IMR-90 (cell line): Measurements from ENCODE around the gene TTLL8. TPM values are rescaled to one million over a fixed set of nuclear protein-coding genes. Genes with fewer than 3 reads are reported as not detected.
A peak's percentile ranks its signal among the peaks of the same experiment; 100 is the strongest.

ENCODE experiments used
- ATAC-seq: fragments of 200-7000 bp; cut with Tn5 transposase; 2 replicates; pipeline ENCODE4 v1.9.1; 2020; ENCODE audit warnings: low read depth, mild to moderate bottlenecking, moderate library complexity
- BruUV-seq: library from RNA; stranded (reverse); fragments of 400-500 nt; replicated peaks from 2 replicates; lab custom pipeline; 2021; lab: Mats Ljungman, UMichigan
- CTCF ChIA-PET: fragments of 300-600 bp; formaldehyde crosslinking; extraction: SDS; loops from one replicate; lab custom pipeline; 2021; ENCODE audit warnings: antibody characterized with exemption; lab: Yijun Ruan, JAX
- POLR2A ChIA-PET: fragments of 300-600 bp; sonication (Branson Sonifier 250); formaldehyde crosslinking; loops from one replicate; lab custom pipeline; 2022; ENCODE audit warnings: antibody characterized with exemption; ENCODE audit not compliant: unreplicated experiment; lab: Charles Lee
- DNase-seq: peaks from one replicate; pipeline ENCODE4 v3.0.0; 2013
- H2AFZ ChIP-seq: replicated peaks from 2 replicates; pipeline ENCODE3; 2013; ENCODE audit warnings: low read length, mild to moderate bottlenecking; ENCODE audit not compliant: poor library complexity
- H2AK5ac ChIP-seq: 2 replicates; pipeline ENCODE4 v1.6.1; 2013; ENCODE audit warnings: low read depth, low read length, inconsistent platforms
- H2AK9ac ChIP-seq: replicated peaks from 2 replicates; pipeline ENCODE3; 2013; ENCODE audit warnings: mild to moderate bottlenecking, low read depth, low read length, moderate library complexity; ENCODE audit not compliant: poor library complexity
- H2BK120ac ChIP-seq: 2 replicates; pipeline ENCODE4 v1.6.1; 2013; ENCODE audit warnings: low read depth, low read length, inconsistent platforms
- H2BK15ac ChIP-seq: 3 replicates; pipeline ENCODE4 v1.6.1; 2013; ENCODE audit warnings: low read depth, low read length, inconsistent platforms
- H2BK20ac ChIP-seq: 2 replicates; pipeline ENCODE4 v1.6.1; 2013; ENCODE audit warnings: low read depth, mild to moderate bottlenecking, inconsistent platforms, low read length, moderate library complexity
- H2BK5ac ChIP-seq: 2 replicates; pipeline ENCODE4 v1.6.1; 2013; ENCODE audit warnings: mild to moderate bottlenecking, low read depth, low read length, inconsistent platforms; ENCODE audit not compliant: poor library complexity, severe bottlenecking
- H3K14ac ChIP-seq: replicated peaks from 2 replicates; pipeline ENCODE4 v1.6.1; 2013; ENCODE audit warnings: low read depth, low read length, inconsistent platforms
- H3K18ac ChIP-seq: 2 replicates; pipeline ENCODE4 v1.6.1; 2013; ENCODE audit warnings: low read depth, low read length, control low read depth
- H3K23ac ChIP-seq: 2 replicates; pipeline ENCODE4 v1.6.1; 2013; ENCODE audit warnings: low read depth, low read length, inconsistent platforms
- H3K27ac ChIP-seq: 2 replicates; pipeline ENCODE4 v1.5.1; 2013; ENCODE audit warnings: mild to moderate bottlenecking, control low read depth, low read length; ENCODE audit not compliant: insufficient read depth
- H3K27me3 ChIP-seq: 2 replicates; pipeline ENCODE4 v1.6.1; 2013; ENCODE audit warnings: low read length; ENCODE audit not compliant: control insufficient read depth, insufficient read depth
- H3K36me3 ChIP-seq: 2 replicates; pipeline ENCODE4 v1.6.1; 2013; ENCODE audit warnings: low read length, mixed read lengths; ENCODE audit not compliant: control insufficient read depth, insufficient read depth
- H3K4ac ChIP-seq: 2 replicates; pipeline ENCODE4 v1.6.1; 2013; ENCODE audit warnings: low read depth, low read length, inconsistent platforms
- H3K4me1 ChIP-seq: 2 replicates; pipeline ENCODE4 v1.6.1; 2013; ENCODE audit warnings: low read length, mixed read lengths; ENCODE audit not compliant: control insufficient read depth, insufficient read depth
- H3K4me2 ChIP-seq: 2 replicates; pipeline ENCODE4 v1.6.1; 2013; ENCODE audit warnings: low read depth, mild to moderate bottlenecking, control low read depth, low read length, moderate library complexity
- H3K4me3 ChIP-seq: 2 replicates; pipeline ENCODE4 v1.5.1; 2013; ENCODE audit warnings: low read depth, mild to moderate bottlenecking, control low read depth, low read length, moderate library complexity; ENCODE audit not compliant: insufficient read depth
- H3K56ac ChIP-seq: 2 replicates; pipeline ENCODE4 v1.6.1; 2013; ENCODE audit warnings: low read length, inconsistent platforms; ENCODE audit not compliant: insufficient read depth; ENCODE audit errors: extremely low read depth
- H3K79me1 ChIP-seq, 2 experiments: 2 replicates each; pipeline ENCODE4 v1.6.1; 2013; ENCODE audit warnings: low read length in 2 of 2, inconsistent platforms in 1 of 2, low read depth in 1 of 2
- H3K9ac ChIP-seq: 2 replicates; pipeline ENCODE4 v1.6.1; 2013; ENCODE audit warnings: low read depth, low read length, control low read depth
- H3K9me1 ChIP-seq: 2 replicates; pipeline ENCODE4 v1.6.1; 2013; ENCODE audit warnings: low read length, inconsistent platforms; ENCODE audit not compliant: insufficient read depth
- H3K9me3 ChIP-seq: 2 replicates; pipeline ENCODE4 v1.6.1; 2013; ENCODE audit warnings: low read length; ENCODE audit not compliant: control insufficient read depth, insufficient read depth
- H4K20me1 ChIP-seq: 2 replicates; pipeline ENCODE4 v1.6.1; 2013; ENCODE audit warnings: low read length, inconsistent platforms; ENCODE audit not compliant: insufficient read depth
- H4K5ac ChIP-seq: 2 replicates; pipeline ENCODE4 v1.6.1; 2013; ENCODE audit warnings: mild to moderate bottlenecking, low read depth, low read length, control low read depth
- H4K8ac ChIP-seq, 2 experiments: 2 replicates each; pipeline ENCODE4 v1.6.1; 2013; ENCODE audit warnings: low read depth in 2 of 2, low read length in 2 of 2, control low read depth in 1 of 2, inconsistent platforms in 1 of 2
- H4K91ac ChIP-seq: 2 replicates; pipeline ENCODE4 v1.6.1; 2013; ENCODE audit warnings: low read depth, low read length, inconsistent platforms; ENCODE audit not compliant: insufficient read depth
- CEBPB ChIP-seq: IDR thresholded peaks from 2 replicates; pipeline ENCODE4 v1.6.1; 2012; ENCODE audit warnings: low read depth, low read length, improper control_type of control experiment
- MAFK ChIP-seq: IDR thresholded peaks from 2 replicates; pipeline ENCODE4 v1.6.1; 2012; ENCODE audit warnings: low read depth, low read length, improper control_type of control experiment
- NFE2L2 ChIP-seq: fragments of 150-350 bp; IDR thresholded peaks from 2 replicates; pipeline ENCODE4 v1.6.1; 2016; ENCODE audit warnings: low read depth, mild to moderate bottlenecking, low read length
- POLR2A ChIP-seq: IDR thresholded peaks from 2 replicates; pipeline ENCODE4 v1.6.1; 2012; ENCODE audit warnings: mild to moderate bottlenecking, low read depth, low read length
- USF2 ChIP-seq: fragments of 150-350 bp; IDR thresholded peaks from 2 replicates; pipeline ENCODE4 v1.6.1; 2017; ENCODE audit warnings: mild to moderate bottlenecking, antibody characterized with exemption, low read length, low read depth
- WGBS, 2 experiments: methylation state at CpG; one replicate each; pipeline versions ENCODE4 v1.1.5 to v1.1.7; 2013; ENCODE audit warnings: missing lambda C conversion rate in 2 of 2; ENCODE audit not compliant: insufficient read length in 1 of 2; ENCODE audit errors: extremely low coverage in 2 of 2; 5-methylcytosine and 5-hydroxymethylcytosine counted together
- dilution Hi-C: fragments of 300-500 bp; cut with HindIII; formaldehyde crosslinking; loops from one replicate; pipeline ENCODE4 v1.14.3; 2018; ENCODE audit warnings: low sequenced_read_pairs; ENCODE audit not compliant: unreplicated experiment
- in situ Hi-C: fragments of 300-500 bp; cut with MboI; formaldehyde crosslinking; loops from 3 replicates; pipeline ENCODE4 v1.14.3; 2019; ENCODE audit warnings: low sequenced_read_pairs, inconsistent platforms, mixed read lengths
- intact Hi-C: fragments of 100-400 bp; cut with micrococcal nuclease; formaldehyde crosslinking; loops from 2 replicates; pipeline ENCODE4 v1.10.0; 2022
- polyA plus RNA-seq, 3 experiments: library from polyadenylated mRNA; depleted of rRNA; stranded (reverse); fragments of >200 nt; gene quantifications; 2 replicates each; pipeline ENCODE4 v1.2.3, GENCODE V29; 2012; ENCODE audit warnings: low replicate concordance in 1 of 3
- total RNA-seq: library from RNA; depleted of rRNA; stranded (reverse); fragments of >200 nt; gene quantifications from 2 replicates; pipeline ENCODE4 v1.2.3, GENCODE V29; 2012
- TF ChIP-seq, protein P1 (sequence below): conservative IDR thresholded peaks from 2 replicates; pipeline ENCODE4 v1.5.1; 2012; ENCODE audit warnings: mild to moderate bottlenecking, low read depth, low read length, improper control_type of control experiment

The TTLL8 gene
- total and polyA plus RNA-seq, 2 of the 4 experiments (the other 2 are of a cell fraction), result not detected

DNA sequence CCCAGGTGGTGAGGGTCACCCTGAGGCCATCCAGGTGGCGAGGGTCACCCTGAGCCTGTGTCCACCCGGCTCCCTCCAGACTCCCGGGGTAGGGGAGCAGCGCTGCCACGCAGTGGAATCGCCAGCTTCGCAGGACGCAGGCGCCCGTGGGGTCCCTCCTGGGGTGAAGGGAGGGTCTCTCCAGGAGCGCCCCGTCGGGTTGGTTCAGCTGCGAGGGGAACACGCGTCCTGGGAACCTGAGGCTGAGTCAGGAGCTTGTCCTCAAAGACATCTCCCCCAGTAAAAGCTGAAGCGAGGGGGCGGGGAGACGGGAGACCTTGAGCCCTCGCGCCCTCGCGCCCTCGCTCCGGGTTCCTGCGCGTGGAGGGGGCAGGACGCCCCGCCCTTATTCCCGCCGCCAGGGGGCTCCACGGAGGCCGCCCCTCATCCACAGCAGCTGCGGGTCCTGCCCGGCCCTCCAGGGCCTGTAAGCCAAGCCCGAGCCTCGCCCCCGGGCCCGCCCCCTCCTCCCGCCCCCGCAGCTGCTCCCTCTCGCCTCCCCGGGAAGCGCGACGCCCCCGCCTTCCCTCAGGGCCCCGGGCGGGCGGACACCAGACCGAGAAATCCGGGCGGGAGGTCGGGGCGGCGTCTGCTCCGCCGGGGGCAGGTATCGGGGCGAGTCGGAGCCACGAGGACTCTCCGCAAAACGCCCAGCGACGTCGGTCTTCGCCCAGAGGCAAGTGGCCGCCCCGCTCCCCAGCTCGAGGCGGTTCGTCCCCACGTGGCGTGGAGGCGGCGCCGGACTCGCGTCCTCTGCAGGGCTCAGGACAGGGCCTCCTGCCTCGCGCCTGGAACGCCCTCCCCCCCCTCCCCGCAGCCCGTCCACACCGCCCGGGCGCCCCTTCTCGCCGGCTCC is 74.7 kb downstream of the TTLL8 start:
- POLR2A ChIA-PET, result no interaction called here
- no peak overlapping the region for H3K14ac ChIP-seq
- intact Hi-C loops, result no loop called here
- peak overlapping the region; percentile 12; the same call in 1 of the 2 replicates for H3K4me3 ChIP-seq
- H2BK15ac ChIP-seq, result no peak overlapping the region
- H3K36me3 ChIP-seq, result no peaks in the 10 kb centered on the region
- no peak overlapping the region for H3K18ac ChIP-seq
- H2AFZ ChIP-seq, result peak overlapping the region; percentile 73
- H4K5ac ChIP-seq, result no peak overlapping the region
- H3K27me3 ChIP-seq, result peaks cover 21% of the 10 kb centered on the region
- H2BK120ac ChIP-seq, result no peak overlapping the region
- DNase-seq (no peak), ATAC-seq (peak; percentile 37)
- H2BK5ac ChIP-seq, result no peak overlapping the region
- no peak overlapping the region for H4K91ac ChIP-seq
- H2AK5ac ChIP-seq, result no peak overlapping the region
- no peak overlapping the region for H3K23ac ChIP-seq
- H4K20me1 ChIP-seq, result no peaks in the 10 kb centered on the region
- BruUV-seq, result no TSS peak
- H3K9me1 ChIP-seq, result no peaks in the 10 kb centered on the region
- 11% methylated on average over 51 of the region's 90 CpGs; no CpG with 5 or more reads in 1 of the 2 experiments for WGBS, 2 experiments
- no peak overlapping the region for H3K9ac ChIP-seq
- H3K4me2 ChIP-seq, result peak overlapping the region; percentile 64; the same call in 1 of the 2 replicates
- no peak overlapping the region for H2BK20ac ChIP-seq
- CTCF ChIA-PET, result interaction anchor here (0.8 kb wide), 1 partner anchor 41 kb away, joined by 3 read pairs; no protein-coding TSS in a partner anchor
- no peaks in the 10 kb centered on the region for H3K79me1 ChIP-seq
- dilution Hi-C loops, result no loop called here
- H3K27ac ChIP-seq, result no peak overlapping the region
- no peak for TF ChIP-seq POLR2A
- no peak for TF ChIP-seq CEBPB
- TF ChIP-seq USF2, result no peak
- TF ChIP-seq MAFK, result no peak
- TF ChIP-seq, protein P1, sequence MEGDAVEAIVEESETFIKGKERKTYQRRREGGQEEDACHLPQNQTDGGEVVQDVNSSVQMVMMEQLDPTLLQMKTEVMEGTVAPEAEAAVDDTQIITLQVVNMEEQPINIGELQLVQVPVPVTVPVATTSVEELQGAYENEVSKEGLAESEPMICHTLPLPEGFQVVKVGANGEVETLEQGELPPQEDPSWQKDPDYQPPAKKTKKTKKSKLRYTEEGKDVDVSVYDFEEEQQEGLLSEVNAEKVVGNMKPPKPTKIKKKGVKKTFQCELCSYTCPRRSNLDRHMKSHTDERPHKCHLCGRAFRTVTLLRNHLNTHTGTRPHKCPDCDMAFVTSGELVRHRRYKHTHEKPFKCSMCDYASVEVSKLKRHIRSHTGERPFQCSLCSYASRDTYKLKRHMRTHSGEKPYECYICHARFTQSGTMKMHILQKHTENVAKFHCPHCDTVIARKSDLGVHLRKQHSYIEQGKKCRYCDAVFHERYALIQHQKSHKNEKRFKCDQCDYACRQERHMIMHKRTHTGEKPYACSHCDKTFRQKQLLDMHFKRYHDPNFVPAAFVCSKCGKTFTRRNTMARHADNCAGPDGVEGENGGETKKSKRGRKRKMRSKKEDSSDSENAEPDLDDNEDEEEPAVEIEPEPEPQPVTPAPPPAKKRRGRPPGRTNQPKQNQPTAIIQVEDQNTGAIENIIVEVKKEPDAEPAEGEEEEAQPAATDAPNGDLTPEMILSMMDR, result peak; percentile 28
- TF ChIP-seq NFE2L2, result no peak
- H3K4me1 ChIP-seq, result no peaks in the 10 kb centered on the region; the same call in 1 of the 2 replicates
- in situ Hi-C loops, result no loop called here
- H2AK9ac ChIP-seq, result no peak overlapping the region
- no peak overlapping the region for H3K56ac ChIP-seq
- H3K9me3 ChIP-seq, result peaks cover 11% of the 10 kb centered on the region; the same call in 1 of the 2 replicates
- H4K8ac ChIP-seq, result no peak overlapping the region
- no peak overlapping the region for H3K4ac ChIP-seq
